ENCODE data around the gene CNTN2. TPM values are rescaled to one million over a fixed set of nuclear protein-coding genes. Genes with fewer than 3 reads are reported as not detected.

CNTN2 gene
- polyA plus RNA-seq, 1 donor from 2014 or later, result 3.2 TPM

DNA sequence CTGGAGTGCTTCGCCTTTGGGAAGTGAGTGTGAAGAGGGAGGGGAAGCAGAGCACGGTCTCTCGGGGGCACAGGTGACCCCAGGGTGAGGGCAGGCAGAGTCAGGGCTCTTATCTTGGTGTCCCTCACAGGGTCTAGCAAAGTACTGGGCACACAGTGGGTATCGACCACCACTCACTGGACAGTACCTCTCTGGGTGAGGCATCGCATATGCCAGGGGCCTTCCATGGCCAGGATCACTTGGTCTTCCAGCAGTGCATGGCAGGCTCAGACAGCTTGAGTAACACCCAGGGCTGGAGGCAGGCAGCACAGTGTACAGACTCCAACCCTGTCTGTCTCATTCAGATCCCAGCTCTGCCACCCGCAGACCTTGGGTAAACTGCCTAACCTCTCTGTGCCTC is 16.6 kb downstream of the CNTN2 start:
- Histone ChIP-seq H3K36me3 (ENCODE audit: insufficient read depth, low read length) (no peaks in the 10 kb centered on the region), H3F3A (ENCODE audit: insufficient read depth, low read length, poor library complexity, severe bottlenecking) (no peaks in the 10 kb centered on the region)

DNA sequence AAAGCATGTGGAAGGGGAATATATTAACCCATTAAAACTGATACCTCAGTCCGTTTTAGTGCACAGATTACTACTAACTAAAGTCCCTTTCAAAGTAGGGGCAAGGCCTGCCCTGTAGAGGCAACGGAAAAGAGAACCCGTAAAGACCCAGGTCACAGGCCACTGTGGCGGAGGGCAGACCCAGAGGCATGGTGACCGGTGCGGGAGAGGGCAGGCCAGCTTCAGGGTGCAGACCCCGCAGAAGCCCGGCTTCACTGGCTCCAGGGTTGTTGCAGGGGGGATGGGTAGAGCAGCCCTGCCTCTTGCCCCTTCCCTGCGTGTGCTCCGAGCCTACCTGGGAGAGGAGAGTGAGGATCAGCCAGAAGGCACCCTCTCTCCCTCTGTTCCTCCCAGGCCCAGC is 17.7 kb downstream of the CNTN2 start:
- no peaks in the 10 kb centered on the region for H3F3A ChIP-seq (ENCODE audit: insufficient read depth, low read length, poor library complexity, severe bottlenecking)
- H3K36me3 ChIP-seq (ENCODE audit: insufficient read depth, low read length), result no peaks in the 10 kb centered on the region
- H3K79me2 ChIP-seq (replicated peaks; ENCODE audit: insufficient read depth, low read length), result no peaks in the 10 kb centered on the region
- no peaks in the 10 kb centered on the region for H3K9me2 ChIP-seq (ENCODE audit: insufficient read depth, low read length)
- no peak overlapping the region for H2AFZ ChIP-seq (ENCODE audit: low read depth, low read length)
- no peak overlapping the region for H3K4me3 ChIP-seq (ENCODE audit: low read length)
- no peaks in the 10 kb centered on the region for H3K9me3 ChIP-seq (ENCODE audit: low read length)
- H4K20me1 ChIP-seq (ENCODE audit: insufficient read depth), result no peaks in the 10 kb centered on the region
- H3K27me3 ChIP-seq (ENCODE audit: insufficient read depth, low read depth, low read length), result no peaks in the 10 kb centered on the region
- no peak overlapping the region for H3K27ac ChIP-seq (ENCODE audit: low read length)
- H3K4me2 ChIP-seq (ENCODE audit: low read length), result no peak overlapping the region
- H3K9ac ChIP-seq (ENCODE audit: low read length), result no peak overlapping the region
- TF ChIP-seq, protein P1, sequence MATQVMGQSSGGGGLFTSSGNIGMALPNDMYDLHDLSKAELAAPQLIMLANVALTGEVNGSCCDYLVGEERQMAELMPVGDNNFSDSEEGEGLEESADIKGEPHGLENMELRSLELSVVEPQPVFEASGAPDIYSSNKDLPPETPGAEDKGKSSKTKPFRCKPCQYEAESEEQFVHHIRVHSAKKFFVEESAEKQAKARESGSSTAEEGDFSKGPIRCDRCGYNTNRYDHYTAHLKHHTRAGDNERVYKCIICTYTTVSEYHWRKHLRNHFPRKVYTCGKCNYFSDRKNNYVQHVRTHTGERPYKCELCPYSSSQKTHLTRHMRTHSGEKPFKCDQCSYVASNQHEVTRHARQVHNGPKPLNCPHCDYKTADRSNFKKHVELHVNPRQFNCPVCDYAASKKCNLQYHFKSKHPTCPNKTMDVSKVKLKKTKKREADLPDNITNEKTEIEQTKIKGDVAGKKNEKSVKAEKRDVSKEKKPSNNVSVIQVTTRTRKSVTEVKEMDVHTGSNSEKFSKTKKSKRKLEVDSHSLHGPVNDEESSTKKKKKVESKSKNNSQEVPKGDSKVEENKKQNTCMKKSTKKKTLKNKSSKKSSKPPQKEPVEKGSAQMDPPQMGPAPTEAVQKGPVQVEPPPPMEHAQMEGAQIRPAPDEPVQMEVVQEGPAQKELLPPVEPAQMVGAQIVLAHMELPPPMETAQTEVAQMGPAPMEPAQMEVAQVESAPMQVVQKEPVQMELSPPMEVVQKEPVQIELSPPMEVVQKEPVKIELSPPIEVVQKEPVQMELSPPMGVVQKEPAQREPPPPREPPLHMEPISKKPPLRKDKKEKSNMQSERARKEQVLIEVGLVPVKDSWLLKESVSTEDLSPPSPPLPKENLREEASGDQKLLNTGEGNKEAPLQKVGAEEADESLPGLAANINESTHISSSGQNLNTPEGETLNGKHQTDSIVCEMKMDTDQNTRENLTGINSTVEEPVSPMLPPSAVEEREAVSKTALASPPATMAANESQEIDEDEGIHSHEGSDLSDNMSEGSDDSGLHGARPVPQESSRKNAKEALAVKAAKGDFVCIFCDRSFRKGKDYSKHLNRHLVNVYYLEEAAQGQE (IDR thresholded peaks at IDR 0.05; ENCODE audit: borderline replicate concordance), result no peak
- TF ChIP-seq, protein P2, sequence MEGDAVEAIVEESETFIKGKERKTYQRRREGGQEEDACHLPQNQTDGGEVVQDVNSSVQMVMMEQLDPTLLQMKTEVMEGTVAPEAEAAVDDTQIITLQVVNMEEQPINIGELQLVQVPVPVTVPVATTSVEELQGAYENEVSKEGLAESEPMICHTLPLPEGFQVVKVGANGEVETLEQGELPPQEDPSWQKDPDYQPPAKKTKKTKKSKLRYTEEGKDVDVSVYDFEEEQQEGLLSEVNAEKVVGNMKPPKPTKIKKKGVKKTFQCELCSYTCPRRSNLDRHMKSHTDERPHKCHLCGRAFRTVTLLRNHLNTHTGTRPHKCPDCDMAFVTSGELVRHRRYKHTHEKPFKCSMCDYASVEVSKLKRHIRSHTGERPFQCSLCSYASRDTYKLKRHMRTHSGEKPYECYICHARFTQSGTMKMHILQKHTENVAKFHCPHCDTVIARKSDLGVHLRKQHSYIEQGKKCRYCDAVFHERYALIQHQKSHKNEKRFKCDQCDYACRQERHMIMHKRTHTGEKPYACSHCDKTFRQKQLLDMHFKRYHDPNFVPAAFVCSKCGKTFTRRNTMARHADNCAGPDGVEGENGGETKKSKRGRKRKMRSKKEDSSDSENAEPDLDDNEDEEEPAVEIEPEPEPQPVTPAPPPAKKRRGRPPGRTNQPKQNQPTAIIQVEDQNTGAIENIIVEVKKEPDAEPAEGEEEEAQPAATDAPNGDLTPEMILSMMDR (IDR thresholded peaks at IDR 0.05; ENCODE audit: poor library complexity, severe bottlenecking), result no peak
- TF ChIP-seq RAD21 (conservative IDR thresholded peaks at IDR 0.05) (no peak), TAF1 (IDR thresholded peaks at IDR 0.05; ENCODE audit: low read depth) (no peak), POLR2AphosphoS5 (IDR thresholded peaks at IDR 0.05) (no peak), EZH2 (IDR thresholded peaks at IDR 0.05; ENCODE audit: borderline replicate concordance, insufficient read depth, low read length, poor library complexity, severe bottlenecking) (no peak), SMC3 (conservative IDR thresholded peaks at IDR 0.05; ENCODE audit: poor library complexity) (no peak), MXI1 (conservative IDR thresholded peaks at IDR 0.05; ENCODE audit: poor library complexity, severe bottlenecking) (no peak), EP300 (conservative IDR thresholded peaks at IDR 0.05; ENCODE audit: poor library complexity, severe bottlenecking) (no peak)

More for the DNA sequence above, 16.6 kb downstream of the CNTN2 start:
- H3K9me2 ChIP-seq (ENCODE audit: insufficient read depth, low read length), result no peaks in the 10 kb centered on the region
- no peak overlapping the region for H3K27ac ChIP-seq (ENCODE audit: low read length)
- H3K79me2 ChIP-seq (replicated peaks; ENCODE audit: insufficient read depth, low read length), result no peaks in the 10 kb centered on the region
- H3K27me3 ChIP-seq (ENCODE audit: insufficient read depth, low read depth, low read length), result no peaks in the 10 kb centered on the region
- no peak overlapping the region for H3K9ac ChIP-seq (ENCODE audit: low read length)
- H3K9me3 ChIP-seq (ENCODE audit: low read length), result no peaks in the 10 kb centered on the region
- no peak overlapping the region for H2AFZ ChIP-seq (ENCODE audit: low read depth, low read length)
- TF ChIP-seq SMC3 (conservative IDR thresholded peaks at IDR 0.05; ENCODE audit: poor library complexity), result no peak
- no peak for TF ChIP-seq RAD21 (conservative IDR thresholded peaks at IDR 0.05)
- TF ChIP-seq EZH2 (IDR thresholded peaks at IDR 0.05; ENCODE audit: borderline replicate concordance, insufficient read depth, low read length, poor library complexity, severe bottlenecking), result no peak
- TF ChIP-seq, protein P1 (IDR thresholded peaks at IDR 0.05; ENCODE audit: borderline replicate concordance), result no peak
- TF ChIP-seq EP300 (conservative IDR thresholded peaks at IDR 0.05; ENCODE audit: poor library complexity, severe bottlenecking), result no peak
- no peak for TF ChIP-seq MXI1 (conservative IDR thresholded peaks at IDR 0.05; ENCODE audit: poor library complexity, severe bottlenecking)
- TF ChIP-seq, protein P2 (IDR thresholded peaks at IDR 0.05; ENCODE audit: poor library complexity, severe bottlenecking), result no peak
- TF ChIP-seq TAF1 (IDR thresholded peaks at IDR 0.05; ENCODE audit: low read depth), result no peak
- TF ChIP-seq POLR2AphosphoS5 (IDR thresholded peaks at IDR 0.05), result no peak
- no peak overlapping the region for H3K4me3 ChIP-seq (ENCODE audit: low read length)
- H4K20me1 ChIP-seq (ENCODE audit: insufficient read depth), result no peaks in the 10 kb centered on the region
- H3K4me2 ChIP-seq (ENCODE audit: low read length), result no peak overlapping the region

Data from neural cell (in vitro differentiated cells).